ENCODE data around the gene DBNL. TPM values are rescaled to one million over a fixed set of nuclear protein-coding genes. Genes with fewer than 3 reads are reported as not detected.

The DBNL gene
- polyA plus RNA-seq, 3 donors, result 228 to 321 (median 304) TPM

GRCh38 chr7:44109991-44110390, 65.5 kb downstream of the DBNL start:
- Histone ChIP-seq H3K9ac (ENCODE audit: insufficient read depth, low read length, poor library complexity, severe bottlenecking) (no peak overlapping the region), H3K4me2 (replicated peaks; ENCODE audit: extremely low read depth, low read length, poor library complexity, severe bottlenecking) (no peak overlapping the region), H3K4me1 (ENCODE audit: control insufficient read depth in 1 of 2, insufficient read depth in 2 of 2, low read length in 2 of 2) (no peaks in the 10 kb centered on the region), H3K27ac (ENCODE audit: low read depth in 1 of 2, low read length in 2 of 2) (no peak overlapping the region), H2AFZ (ENCODE audit: insufficient read depth, low read depth, low read length, poor library complexity, severe bottlenecking) (no peak overlapping the region), H3K27me3 (ENCODE audit: control insufficient read depth in 2 of 2, insufficient read depth in 2 of 2, low read length in 2 of 2) (peaks cover 3 to 10% of the 10 kb centered on the region in 2 donors), H3K4me3 (replicated peaks in 1 of 3; ENCODE audit: low read depth in 2 of 3, low read length in 3 of 3) (no peak overlapping the region), H4K20me1 (ENCODE audit: insufficient read depth, low read length) (no peaks in the 10 kb centered on the region), H3K79me2 (ENCODE audit: insufficient read depth, low read length) (no peaks in the 10 kb centered on the region), H3K9me3 (replicated peaks in 1 of 2; ENCODE audit: control insufficient read depth in 1 of 2, insufficient read depth in 1 of 2, low read length in 2 of 2) (no peaks in the 10 kb centered on the region), H3K36me3 (replicated peaks in 1 of 2; ENCODE audit: control insufficient read depth in 1 of 2, insufficient read depth in 2 of 2, low read length in 2 of 2) (peaks cover 0 to 2% of the 10 kb centered on the region in 2 donors)
- no peak overlapping the region for H3K4me3 Mint-ChIP-seq
- H3K4me1 Mint-ChIP-seq, result peaks cover 3% of the 10 kb centered on the region
- WGBS (ENCODE audit: insufficient coverage), result 98% methylated on average over 17 of the region's 18 CpGs
- H3K9me3 Mint-ChIP-seq, result peaks cover 0 to 10% (median 3%) of the 10 kb centered on the region in 7 donors
- peaks cover 11 to 14% (median 11%) of the 10 kb centered on the region in 3 donors for H3K27me3 Mint-ChIP-seq (ENCODE audit: low read depth in 3 of 3)
- TF ChIP-seq, protein P1, sequence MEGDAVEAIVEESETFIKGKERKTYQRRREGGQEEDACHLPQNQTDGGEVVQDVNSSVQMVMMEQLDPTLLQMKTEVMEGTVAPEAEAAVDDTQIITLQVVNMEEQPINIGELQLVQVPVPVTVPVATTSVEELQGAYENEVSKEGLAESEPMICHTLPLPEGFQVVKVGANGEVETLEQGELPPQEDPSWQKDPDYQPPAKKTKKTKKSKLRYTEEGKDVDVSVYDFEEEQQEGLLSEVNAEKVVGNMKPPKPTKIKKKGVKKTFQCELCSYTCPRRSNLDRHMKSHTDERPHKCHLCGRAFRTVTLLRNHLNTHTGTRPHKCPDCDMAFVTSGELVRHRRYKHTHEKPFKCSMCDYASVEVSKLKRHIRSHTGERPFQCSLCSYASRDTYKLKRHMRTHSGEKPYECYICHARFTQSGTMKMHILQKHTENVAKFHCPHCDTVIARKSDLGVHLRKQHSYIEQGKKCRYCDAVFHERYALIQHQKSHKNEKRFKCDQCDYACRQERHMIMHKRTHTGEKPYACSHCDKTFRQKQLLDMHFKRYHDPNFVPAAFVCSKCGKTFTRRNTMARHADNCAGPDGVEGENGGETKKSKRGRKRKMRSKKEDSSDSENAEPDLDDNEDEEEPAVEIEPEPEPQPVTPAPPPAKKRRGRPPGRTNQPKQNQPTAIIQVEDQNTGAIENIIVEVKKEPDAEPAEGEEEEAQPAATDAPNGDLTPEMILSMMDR (IDR thresholded peaks at IDR 0.05), result no peak
- DNase-seq, result no peak
- intact Hi-C loops (cut with micrococcal nuclease), result no loop called here
- no peak overlapping the region for H3K27ac Mint-ChIP-seq
- H3K36me3 Mint-ChIP-seq, result peaks cover 5 to 15% of the 10 kb centered on the region in 2 donors

DNA sequence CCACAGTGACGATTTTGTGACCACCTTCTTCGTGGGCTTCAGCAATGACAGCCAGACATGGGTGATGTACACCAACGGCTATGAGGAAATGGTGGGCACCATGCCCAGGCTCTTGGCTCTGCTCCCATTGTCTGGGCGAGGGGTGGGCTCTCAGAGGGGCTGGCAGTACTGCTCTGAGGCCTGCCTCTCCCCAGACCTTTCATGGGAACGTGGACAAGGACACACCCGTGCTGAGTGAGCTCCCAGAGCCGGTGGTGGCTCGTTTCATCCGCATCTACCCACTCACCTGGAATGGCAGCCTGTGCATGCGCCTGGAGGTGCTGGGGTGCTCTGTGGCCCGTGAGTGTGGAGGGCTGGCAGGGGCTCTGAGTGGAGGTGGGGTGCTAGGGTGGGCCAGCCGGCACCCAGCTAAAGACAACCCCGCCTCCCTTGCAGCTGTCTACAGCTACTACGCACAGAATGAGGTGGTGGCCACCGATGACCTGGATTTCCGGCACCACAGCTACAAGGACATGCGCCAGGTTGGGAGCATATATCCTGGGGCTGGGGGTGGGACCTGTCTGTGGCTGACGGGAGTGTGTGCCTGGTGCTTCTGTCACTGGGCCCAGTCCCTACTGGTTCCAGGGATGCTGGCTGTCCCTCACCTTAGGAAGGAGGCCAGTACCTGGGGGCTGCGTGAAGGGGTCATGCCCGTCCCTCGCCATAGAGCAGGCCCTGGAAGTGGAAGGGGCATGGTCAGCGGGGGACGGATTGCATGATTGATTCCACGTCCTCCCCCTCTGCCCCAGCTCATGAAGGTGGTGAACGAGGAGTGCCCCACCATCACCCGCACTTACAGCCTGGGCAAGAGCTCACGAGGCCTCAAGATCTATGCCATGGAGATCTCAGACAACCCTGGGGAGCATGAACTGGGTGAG, 66.5 kb downstream of the DBNL start:
- TF ChIP-seq, protein P1 (IDR thresholded peaks at IDR 0.05), result no peak
- Histone ChIP-seq H3K9me3 (replicated peaks in 1 of 2; ENCODE audit: control insufficient read depth in 1 of 2, insufficient read depth in 1 of 2, low read length in 2 of 2) (no peaks in the 10 kb centered on the region), H3K79me2 (ENCODE audit: insufficient read depth, low read length) (no peaks in the 10 kb centered on the region), H3K4me1 (ENCODE audit: control insufficient read depth in 1 of 2, insufficient read depth in 2 of 2, low read length in 2 of 2) (no peaks in the 10 kb centered on the region), H3K9ac (ENCODE audit: insufficient read depth, low read length, poor library complexity, severe bottlenecking) (no peak overlapping the region), H3K4me2 (replicated peaks; ENCODE audit: extremely low read depth, low read length, poor library complexity, severe bottlenecking) (no peak overlapping the region), H3K27ac (ENCODE audit: low read depth in 1 of 2, low read length in 2 of 2) (no peak overlapping the region), H2AFZ (ENCODE audit: insufficient read depth, low read depth, low read length, poor library complexity, severe bottlenecking) (no peak overlapping the region), H3K4me3 (replicated peaks in 1 of 3; ENCODE audit: low read depth in 2 of 3, low read length in 3 of 3) (no peak overlapping the region), H3K27me3 (ENCODE audit: control insufficient read depth in 2 of 2, insufficient read depth in 2 of 2, low read length in 2 of 2) (peaks cover 0 to under 1% of the 10 kb centered on the region in 2 donors), H4K20me1 (ENCODE audit: insufficient read depth, low read length) (no peaks in the 10 kb centered on the region), H3K36me3 (replicated peaks in 1 of 2; ENCODE audit: control insufficient read depth in 1 of 2, insufficient read depth in 2 of 2, low read length in 2 of 2) (peaks cover 0 to 3% of the 10 kb centered on the region in 2 donors)
- Mint-ChIP-seq H3K4me1 (no peaks in the 10 kb centered on the region), H3K27me3 (ENCODE audit: low read depth in 3 of 3) (peaks cover 2 to 4% (median 4%) of the 10 kb centered on the region in 3 donors), H3K27ac (no peak overlapping the region), H3K9me3 (peaks cover 0 to 8% (median 3%) of the 10 kb centered on the region in 7 donors), H3K36me3 (peaks cover 10 to 25% of the 10 kb centered on the region in 2 donors), H3K4me3 (no peak overlapping the region)
- no peak for DNase-seq
- 79% methylated on average over 14 of the region's 27 CpGs for WGBS (ENCODE audit: insufficient coverage)
- intact Hi-C loops (cut with micrococcal nuclease), result no loop called here

Other genes with a start within 250 kb of the DBNL start
- 100 to 1,000 TPM in 2 of 3 donors, 10 to 100 TPM in 1; 79.2 to 112 (median 112) TPM for gene MRPS24, start 175.2 kb upstream of the DBNL start, polyA plus RNA-seq
- 1 to 10 TPM; 5.7 to 6.8 (median 5.9) TPM for gene URGCP, start 138.1 kb upstream of the DBNL start, polyA plus RNA-seq
- 10 to 100 TPM in 1 of 3 donors, 1 to 10 TPM in 2; 8.2 to 10.9 (median 8.8) TPM for gene UBE2D4, start 118.3 kb upstream of the DBNL start, polyA plus RNA-seq
- gene SPDYE1, start 46.8 kb upstream of the DBNL start, polyA plus RNA-seq, result not detected
- gene PGAM2, start 20.9 kb downstream of the DBNL start, polyA plus RNA-seq, result under 1 TPM in 1 of 3 donors, not detected in 2; 0.13 TPM
- gene POLM, start 37.8 kb downstream of the DBNL start, polyA plus RNA-seq, result 10 to 100 TPM in 1 of 3 donors, 1 to 10 TPM in 2; 4.8 to 27.7 (median 4.8) TPM
- under 1 TPM in 1 of 3 donors, not detected in 2; 0.08 TPM for gene AEBP1, start 59.6 kb downstream of the DBNL start, polyA plus RNA-seq
- 10 to 100 TPM; 24.1 to 27.1 (median 25.7) TPM for gene POLD2, start 78.8 kb downstream of the DBNL start, polyA plus RNA-seq
- not detected for gene MYL7, start 96.6 kb downstream of the DBNL start, polyA plus RNA-seq
- not detected for gene GCK, start 144.7 kb downstream of the DBNL start, polyA plus RNA-seq
- gene YKT6, start 156.3 kb downstream of the DBNL start, polyA plus RNA-seq, result 10 to 100 TPM; 26.4 to 45.7 (median 35.2) TPM